ENCODE measurements around the gene MRAP2. TPM values are rescaled to one million over a fixed set of nuclear protein-coding genes. Genes with fewer than 3 reads are reported as not detected.

Gene MRAP2
- polyA plus RNA-seq, 3 donors, result not detected

DNA sequence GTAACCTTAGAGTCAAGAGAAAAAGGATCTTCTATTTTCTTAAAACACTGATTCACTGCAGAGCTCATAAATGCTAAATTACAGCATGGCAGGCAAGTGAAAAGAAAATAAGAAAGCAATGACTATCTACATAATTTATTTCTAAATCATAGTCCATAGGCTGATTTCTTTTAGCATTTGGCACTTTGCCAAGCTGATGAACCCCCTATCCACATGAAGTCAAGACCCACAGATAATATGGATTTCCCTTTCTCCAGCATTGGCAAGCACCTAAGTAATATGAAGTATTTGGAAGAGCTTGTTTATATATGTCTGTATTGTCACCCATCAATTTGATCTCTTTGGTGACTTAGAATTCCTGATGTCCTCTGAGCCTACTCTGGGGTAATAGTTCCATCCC is 47.9 kb upstream of the MRAP2 start:
- Histone ChIP-seq H3K27ac (ENCODE audit: low read depth in 1 of 2, low read length in 2 of 2) (no peak overlapping the region), H3K27me3 (ENCODE audit: control insufficient read depth in 2 of 2, insufficient read depth in 2 of 2, low read length in 2 of 2) (no peaks in the 10 kb centered on the region), H3K9ac (ENCODE audit: insufficient read depth, low read length, poor library complexity, severe bottlenecking) (no peak overlapping the region), H2AFZ (ENCODE audit: insufficient read depth, low read depth, low read length, poor library complexity, severe bottlenecking) (no peak overlapping the region), H3K79me2 (ENCODE audit: insufficient read depth, low read length) (no peaks in the 10 kb centered on the region), H4K20me1 (ENCODE audit: insufficient read depth, low read length) (no peaks in the 10 kb centered on the region), H3K4me2 (replicated peaks; ENCODE audit: extremely low read depth, low read length, poor library complexity, severe bottlenecking) (no peak overlapping the region), H3K4me3 (replicated peaks in 1 of 3; ENCODE audit: low read depth in 2 of 3, low read length in 3 of 3) (no peak overlapping the region), H3K9me3 (replicated peaks in 1 of 2; ENCODE audit: control insufficient read depth in 1 of 2, insufficient read depth in 1 of 2, low read length in 2 of 2) (no peaks in the 10 kb centered on the region), H3K36me3 (replicated peaks in 1 of 2; ENCODE audit: control insufficient read depth in 1 of 2, insufficient read depth in 2 of 2, low read length in 2 of 2) (no peaks in the 10 kb centered on the region), H3K4me1 (ENCODE audit: control insufficient read depth in 1 of 2, insufficient read depth in 2 of 2, low read length in 2 of 2) (no peaks in the 10 kb centered on the region)
- no peak overlapping the region for H3K27ac Mint-ChIP-seq
- H3K27me3 Mint-ChIP-seq (ENCODE audit: low read depth in 3 of 3), result no peaks in the 10 kb centered on the region
- no peaks in the 10 kb centered on the region for H3K4me1 Mint-ChIP-seq
- H3K36me3 Mint-ChIP-seq, result peaks cover 7 to 8% of the 10 kb centered on the region in 2 donors
- DNase-seq, result no peak
- no peak overlapping the region for H3K4me3 Mint-ChIP-seq
- peaks cover 0 to 3% (median 0%) of the 10 kb centered on the region in 7 donors for H3K9me3 Mint-ChIP-seq
- intact Hi-C loops (cut with micrococcal nuclease), result no loop called here
- TF ChIP-seq CTCF (IDR thresholded peaks at IDR 0.05), result no peak

DNA sequence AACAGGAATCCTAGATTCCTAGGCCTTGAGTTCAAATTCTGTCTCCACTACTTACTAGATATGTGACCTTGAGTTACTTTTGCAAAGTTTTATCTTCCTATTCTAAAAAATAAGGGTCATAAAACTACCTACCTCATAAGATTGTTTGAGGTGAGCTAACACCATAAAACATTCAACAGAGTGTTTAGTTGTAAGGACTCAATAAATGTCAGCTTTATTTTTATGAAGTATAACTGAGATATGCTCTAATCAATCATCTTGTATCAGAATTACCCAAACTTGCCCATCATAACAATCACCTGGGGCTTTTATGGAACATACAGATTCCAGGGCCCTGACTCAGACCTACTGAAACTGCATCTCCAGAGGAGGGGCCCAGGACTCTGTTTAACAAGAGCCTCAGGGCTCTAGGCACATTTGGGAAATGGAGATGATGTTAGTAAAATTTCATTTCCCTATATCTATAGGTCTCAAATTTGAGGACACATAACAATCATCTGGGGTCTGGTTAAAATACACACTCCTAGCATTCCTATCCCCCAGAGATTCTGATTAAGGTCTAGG is 35.5 kb upstream of the MRAP2 start:
- H2AFZ ChIP-seq (ENCODE audit: insufficient read depth, low read depth, low read length, poor library complexity, severe bottlenecking), result no peak overlapping the region
- no peak overlapping the region for H3K4me2 ChIP-seq (replicated peaks; ENCODE audit: extremely low read depth, low read length, poor library complexity, severe bottlenecking)
- Mint-ChIP-seq H3K27me3 (ENCODE audit: low read depth in 3 of 3) (peaks cover 0 to 2% (median 2%) of the 10 kb centered on the region in 3 donors), H3K36me3 (no peaks in the 10 kb centered on the region), H3K4me1 (no peaks in the 10 kb centered on the region), H3K27ac (no peak overlapping the region), H3K4me3 (no peak overlapping the region), H3K9me3 (peaks cover 1 to 10% (median 7%) of the 10 kb centered on the region in 7 donors)
- no peak overlapping the region for H3K27ac ChIP-seq (ENCODE audit: low read depth in 1 of 2, low read length in 2 of 2)
- no peaks in the 10 kb centered on the region for H3K27me3 ChIP-seq (ENCODE audit: control insufficient read depth in 2 of 2, insufficient read depth in 2 of 2, low read length in 2 of 2)
- no peak for DNase-seq
- no peaks in the 10 kb centered on the region for H3K79me2 ChIP-seq (ENCODE audit: insufficient read depth, low read length)
- H3K9me3 ChIP-seq (replicated peaks in 1 of 2; ENCODE audit: control insufficient read depth in 1 of 2, insufficient read depth in 1 of 2, low read length in 2 of 2), result peaks cover 0 to 3% of the 10 kb centered on the region in 2 donors
- no peak for TF ChIP-seq CTCF (IDR thresholded peaks at IDR 0.05)
- H3K36me3 ChIP-seq (replicated peaks in 1 of 2; ENCODE audit: control insufficient read depth in 1 of 2, insufficient read depth in 2 of 2, low read length in 2 of 2), result no peaks in the 10 kb centered on the region
- H3K4me3 ChIP-seq (replicated peaks in 1 of 3; ENCODE audit: low read depth in 2 of 3, low read length in 3 of 3), result no peak overlapping the region
- H3K4me1 ChIP-seq (ENCODE audit: control insufficient read depth in 1 of 2, insufficient read depth in 2 of 2, low read length in 2 of 2), result no peaks in the 10 kb centered on the region
- H4K20me1 ChIP-seq (ENCODE audit: insufficient read depth, low read length), result no peaks in the 10 kb centered on the region
- intact Hi-C loops (cut with micrococcal nuclease), result no loop called here
- H3K9ac ChIP-seq (ENCODE audit: insufficient read depth, low read length, poor library complexity, severe bottlenecking), result no peak overlapping the region

Measured in CD14-positive monocyte (primary cell).